ENCODE measurements around the gene YBX2.
A peak's percentile ranks its signal among the peaks of the same experiment; 100 is the strongest.
"Not testable (repeated sequence)": the region's sequence is repeated elsewhere in the genome, so short reads cannot be mapped to it uniquely, and the experiment has no call there.

YBX2 gene

GRCh38 chr17:7262192-7262934 lies 32.1 kb downstream of the YBX2 start, which contains the start of gene CLDN7:
CLDN7 (minus strand) TSS chr17:7262478; CDS start chr17:7262043, 435 bp downstream.
- peak; percentile 19 for DNase-seq

- DNase-seq = peak; percentile 46
Measured at GRCh38 chr17:7261379-7262191, 32.9 kb downstream of the YBX2 start.

GRCh38 chr17:7260651-7261378 lies 33.6 kb downstream of the YBX2 start:
- DNase-seq = peak; percentile 59

GRCh38 chr17:7260151-7260550 lies 34.3 kb downstream of the YBX2 start:
- DNase-seq = no peak

GRCh38 chr17:7259555-7259889 lies 34.9 kb downstream of the YBX2 start:
- DNase-seq = no peak

GRCh38 chr17:7258731-7259554 lies 35.5 kb downstream of the YBX2 start:
- DNase-seq = no peak

GRCh38 chr17:7256766-7257456 lies 37.5 kb downstream of the YBX2 start:
- no peak for DNase-seq

- no peak for DNase-seq
Measured at GRCh38 chr17:7254511-7254910, 39.9 kb downstream of the YBX2 start.

- DNase-seq = no peak
Measured at GRCh38 chr17:7253082-7253481, 41.4 kb downstream of the YBX2 start.

- DNase-seq = peak; percentile 87
Measured at GRCh38 chr17:7252176-7253043, 42.0 kb downstream of the YBX2 start, which contains the start of gene ELP5. ELP5 (plus strand) TSS chr17:7252215; CDS start chr17:7252551, 336 bp downstream.

GRCh38 chr17:7251661-7252175 lies 42.7 kb downstream of the YBX2 start, which contains the start of gene CTDNEP1:
CTDNEP1 (minus strand) TSS chr17:7251734; CDS start chr17:7251296, 438 bp downstream.
- DNase-seq = peak; percentile 97

GRCh38 chr17:7250695-7251627 lies 43.5 kb downstream of the YBX2 start:
- DNase-seq = no peak

- DNase-seq = no peak
Measured at GRCh38 chr17:7249830-7250229, 44.6 kb downstream of the YBX2 start.

GRCh38 chr17:7249214-7249613 lies 45.2 kb downstream of the YBX2 start:
- no peak for DNase-seq

GRCh38 chr17:7248796-7249195 lies 45.6 kb downstream of the YBX2 start:
- DNase-seq = no peak

GRCh38 chr17:7246779-7247178 lies 47.7 kb downstream of the YBX2 start:
- DNase-seq = no peak

GRCh38 chr17:7243838-7244237 lies 50.6 kb downstream of the YBX2 start:
- DNase-seq = not testable (repeated sequence)

GRCh38 chr17:7243453-7243729 lies 51.0 kb downstream of the YBX2 start:
- DNase-seq = no peak

- DNase-seq = peak; percentile 96
Measured at GRCh38 chr17:7242717-7243452, 51.6 kb downstream of the YBX2 start.
